HG02870 (cell line): ENCODE data around the gene PPP1R3D.

ENCODE experiments used
- ATAC-seq: cut with Tn5 transposase; IDR thresholded peaks from one replicate; pipeline ENCODE4 v1.9.1; 2021; ENCODE audit warnings: mild to moderate bottlenecking, moderate library complexity; ENCODE audit not compliant: unreplicated experiment

PPP1R3D gene

GRCh38 chr20:59948828-59949720, 9.0 kb upstream of the PPP1R3D start:
- peak; percentile 75 for ATAC-seq

DNA sequence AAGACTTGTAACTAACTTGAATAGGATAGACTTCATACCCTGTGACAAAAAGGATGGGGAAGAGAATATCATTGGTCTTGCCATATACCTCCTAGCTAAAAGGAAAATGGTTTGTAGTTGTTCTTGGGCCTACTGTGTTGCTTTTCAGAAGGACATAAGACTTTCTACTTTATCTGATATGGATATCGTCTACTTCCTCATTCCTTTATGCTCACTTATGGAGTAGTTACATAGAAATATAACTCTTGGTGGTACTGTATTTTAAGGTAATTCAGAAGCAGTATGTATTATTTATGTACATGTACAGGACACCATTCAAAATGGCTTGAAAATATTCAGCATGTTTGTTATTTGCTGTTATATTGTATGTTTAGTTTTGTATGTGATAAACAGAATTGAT, 8.1 kb upstream of the PPP1R3D start:
- no peak for ATAC-seq

DNA sequence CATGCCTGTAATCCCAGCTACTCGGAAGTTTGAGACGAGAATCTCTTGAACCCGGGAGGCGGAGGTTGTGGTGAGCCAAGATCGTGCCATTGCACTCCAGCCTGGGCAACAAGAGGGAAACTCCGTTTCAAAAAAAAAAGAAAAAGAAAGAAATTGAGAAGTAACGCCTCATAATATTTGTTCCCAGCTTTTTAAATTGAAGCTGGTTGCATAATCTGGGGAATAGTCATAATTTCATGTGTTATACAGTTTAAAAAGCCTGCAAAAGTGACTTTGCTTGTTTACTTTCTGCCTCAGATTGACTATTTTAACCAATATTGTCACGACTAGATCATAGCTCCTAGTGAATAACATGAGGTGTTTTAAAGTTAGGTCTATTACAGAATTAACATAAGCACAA, 7.3 kb upstream of the PPP1R3D start:
- no peak for ATAC-seq

GRCh38 chr20:59945731-59946130, 5.6 kb upstream of the PPP1R3D start:
- no peak for ATAC-seq

- ATAC-seq, result no peak
Observed at GRCh38 chr20:59945175-59945574, 5.1 kb upstream of the PPP1R3D start.

- ATAC-seq, result no peak
Observed at GRCh38 chr20:59944726-59945125, 4.6 kb upstream of the PPP1R3D start.

- no peak for ATAC-seq
Observed at GRCh38 chr20:59942245-59942644, 2.1 kb upstream of the PPP1R3D start.

- no peak for ATAC-seq
Observed at GRCh38 chr20:59940956-59941294, 820 bp upstream of the PPP1R3D start.

DNA sequence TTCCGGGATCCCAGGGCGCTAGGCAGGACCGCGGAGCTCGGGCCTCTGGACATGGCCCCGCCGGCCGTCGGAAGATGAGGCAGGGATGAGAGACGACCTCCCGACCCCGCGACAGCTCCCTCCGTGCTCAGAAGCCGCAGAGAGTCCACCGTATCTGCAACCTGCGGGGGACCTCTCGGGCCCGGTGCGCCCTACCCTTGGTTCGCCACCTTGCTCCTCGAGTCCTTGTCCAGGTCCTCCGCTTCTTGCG, 301 bp downstream of the PPP1R3D start:
- ATAC-seq, result peak; percentile 35

- ATAC-seq, result no peak
Observed at GRCh38 chr20:59939052-59939878, 840 bp downstream of the PPP1R3D start.

- no peak for ATAC-seq
Observed at GRCh38 chr20:59938696-59939051, 1.4 kb downstream of the PPP1R3D start.

DNA sequence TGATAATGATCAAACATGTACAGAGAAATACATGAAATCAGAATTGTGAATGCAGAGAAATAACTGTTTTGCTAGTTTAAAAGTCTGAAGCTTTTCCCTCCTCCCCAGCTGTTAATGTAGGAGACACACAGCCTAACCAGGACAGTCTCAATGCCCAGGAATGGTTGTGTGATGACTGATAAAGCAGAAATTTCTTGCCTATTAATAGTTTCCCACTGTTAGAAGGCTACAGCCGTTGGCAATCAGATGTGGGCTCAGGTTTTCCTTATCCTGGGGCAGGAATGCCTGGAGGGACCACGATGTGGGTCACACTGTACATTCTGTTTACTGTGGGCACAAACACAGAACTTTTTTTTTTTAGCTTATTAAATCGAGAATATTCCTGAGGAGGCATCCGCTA, 1.9 kb downstream of the PPP1R3D start:
- no peak for ATAC-seq

DNA sequence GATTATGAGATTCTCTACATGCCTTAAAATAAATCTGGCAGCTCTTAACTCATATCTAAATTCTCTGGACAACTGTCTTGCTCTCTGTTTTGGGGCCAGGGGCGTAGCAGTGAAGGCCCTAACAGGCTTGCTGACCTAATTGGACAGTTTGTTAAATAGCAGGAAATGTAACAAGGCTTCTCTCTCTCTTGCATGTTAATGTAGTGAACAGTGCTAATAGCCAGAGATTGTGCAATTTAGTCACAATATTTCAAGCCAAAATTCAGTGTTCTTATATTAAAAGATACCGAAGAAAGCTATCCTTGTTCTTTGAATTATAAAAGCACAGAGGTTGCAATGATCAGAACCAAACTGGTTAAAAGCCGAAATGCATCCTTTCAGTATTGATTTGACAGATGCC, 3.0 kb downstream of the PPP1R3D start:
- ATAC-seq, result no peak

GRCh38 chr20:59936409-59936808, 3.7 kb downstream of the PPP1R3D start:
- no peak for ATAC-seq

- ATAC-seq, result no peak
Observed at GRCh38 chr20:59935457-59936185, 4.5 kb downstream of the PPP1R3D start.

GRCh38 chr20:59933849-59934585, 6.1 kb downstream of the PPP1R3D start:
- ATAC-seq, result peak; percentile 79

DNA sequence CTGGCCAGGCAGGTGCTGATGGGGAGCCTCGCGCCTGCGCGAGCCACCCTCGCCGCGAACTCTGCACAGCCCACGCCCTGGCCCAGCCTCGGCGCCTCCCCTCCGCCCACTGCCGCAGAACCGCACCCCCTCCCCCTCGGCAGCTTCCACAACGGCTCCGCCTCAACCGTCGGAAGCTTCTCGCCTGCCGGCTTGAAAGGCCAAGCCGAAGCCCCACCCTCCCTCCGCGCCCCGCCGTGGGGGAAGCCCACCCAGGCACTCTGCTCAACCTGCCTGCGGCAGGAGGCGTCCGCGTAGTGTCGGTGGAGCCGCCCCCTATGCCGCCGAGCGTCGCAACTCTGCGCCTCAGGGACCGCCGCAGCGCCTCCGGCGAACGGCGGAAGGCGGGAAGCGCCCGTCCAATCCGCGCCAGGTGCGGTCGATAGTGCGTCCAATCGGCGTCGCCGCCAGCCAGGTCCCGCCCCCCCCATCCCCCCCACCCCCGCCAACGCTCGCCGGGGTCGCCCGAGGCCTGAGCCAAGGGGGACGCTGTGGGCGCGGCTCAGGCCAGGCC, 6.7 kb downstream of the PPP1R3D start, which contains the start of gene SYCP2:
SYCP2 (minus strand) TSS at position 342 of the 553 bp plus-strand sequence. CDS start 11,224 bp downstream, outside the sequence.
- ATAC-seq, result no peak

GRCh38 chr20:59932616-59933295, 7.3 kb downstream of the PPP1R3D start:
- no peak for ATAC-seq

DNA sequence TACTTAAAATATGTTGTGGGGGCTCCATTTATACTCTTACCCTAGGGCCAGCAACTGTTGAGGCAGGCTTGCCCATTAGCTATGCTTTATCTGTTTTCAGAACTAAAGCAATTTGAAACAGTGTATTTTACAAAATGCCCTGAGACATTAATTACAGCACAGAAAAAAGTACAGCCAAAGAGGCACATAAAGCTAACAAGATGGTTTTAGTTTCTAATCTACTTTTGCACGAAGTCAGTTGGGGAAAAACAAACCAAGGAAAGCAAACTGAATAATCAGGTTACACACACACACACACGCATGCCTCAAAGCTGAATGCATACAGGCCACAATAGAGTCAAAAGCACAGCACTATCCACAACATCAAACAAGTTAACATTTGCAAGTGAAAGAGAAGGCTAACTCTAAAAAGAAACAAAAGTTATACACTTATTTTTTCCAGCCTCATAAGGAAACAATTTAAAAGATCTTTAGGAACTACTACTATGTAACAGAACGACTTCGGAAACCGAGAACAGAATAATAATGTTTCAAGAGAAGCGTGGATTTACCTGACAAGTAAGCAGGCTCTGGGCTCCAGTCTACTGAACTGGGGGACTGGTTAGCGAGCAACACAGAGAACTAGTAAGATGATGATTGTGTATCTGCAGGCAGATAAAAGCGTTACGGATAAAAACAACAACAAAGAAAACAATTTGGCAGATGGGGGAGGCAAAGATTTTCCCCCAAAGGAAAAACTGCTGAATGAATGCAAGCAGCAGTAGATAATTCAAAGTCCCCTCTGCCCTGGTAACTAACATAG, 8.4 kb downstream of the PPP1R3D start:
- no peak for ATAC-seq
